ENCODE results near the gene LCP1. TPM values are rescaled to one million over a fixed set of nuclear protein-coding genes. Genes with fewer than 3 reads are reported as not detected.

Gene LCP1
- total and polyA plus RNA-seq, 12 donors, result 17.3 to 109 (median 59.8) TPM

GRCh38 chr13:46131705-46132104 is 50.3 kb downstream of the LCP1 start:
- intact Hi-C loops (cut with DNase I), result no loop called here
- Histone ChIP-seq H3K4me3 (no peak overlapping the region), H3K4me1 (replicated peaks in 1 of 2) (no peaks in the 10 kb centered on the region), H3K27me3 (no peaks in the 10 kb centered on the region), H3K9me3 (replicated peaks in 1 of 3) (no peaks in the 10 kb centered on the region), H3K27ac (no peak overlapping the region), H3K36me3 (replicated peaks in 1 of 2) (no peaks in the 10 kb centered on the region)
- no peak for DNase-seq
- TF ChIP-seq POLR2A (IDR thresholded peaks at IDR 0.05), result no peak
- no peak for TF ChIP-seq CTCF (IDR thresholded peaks at IDR 0.05)

- H3K4me3 ChIP-seq, result no peak overlapping the region
- H3K9me3 ChIP-seq (replicated peaks in 1 of 3), result no peaks in the 10 kb centered on the region
- intact Hi-C loops (cut with DNase I), result loop anchor here (10.0 kb wide), 1 partner anchor 315 kb away; no protein-coding TSS in a partner anchor
- H3K36me3 ChIP-seq (replicated peaks in 1 of 2), result no peaks in the 10 kb centered on the region
- no peaks in the 10 kb centered on the region for H3K4me1 ChIP-seq (replicated peaks in 1 of 2)
- TF ChIP-seq CTCF (IDR thresholded peaks at IDR 0.05) (no peak), POLR2A (IDR thresholded peaks at IDR 0.05) (no peak)
- no peaks in the 10 kb centered on the region for H3K27me3 ChIP-seq
- H3K27ac ChIP-seq, result no peak overlapping the region
- no peak for DNase-seq
- WGBS, 4 donors, result 82 to 95% (median 88%) methylated on average over 3 of the region's 3 CpGs
Measured at GRCh38 chr13:46129955-46130618, 51.9 kb downstream of the LCP1 start.

GRCh38 chr13:46129124-46129523 is 52.9 kb downstream of the LCP1 start:
- no peaks in the 10 kb centered on the region for H3K9me3 ChIP-seq (replicated peaks in 1 of 3)
- no peak overlapping the region for H3K4me3 ChIP-seq
- no peak for TF ChIP-seq POLR2A (IDR thresholded peaks at IDR 0.05)
- TF ChIP-seq CTCF (IDR thresholded peaks at IDR 0.05), result no peak
- H3K27ac ChIP-seq, result no peak overlapping the region
- H3K27me3 ChIP-seq, result no peaks in the 10 kb centered on the region
- intact Hi-C loops (cut with DNase I), result loop anchor here (10.0 kb wide), 1 partner anchor 314 kb away; no protein-coding TSS in a partner anchor
- WGBS, 4 donors, result 87 to 96% (median 89%) methylated on average over 2 of the region's 2 CpGs
- DNase-seq, result no peak
- no peaks in the 10 kb centered on the region for H3K4me1 ChIP-seq (replicated peaks in 1 of 2)
- no peaks in the 10 kb centered on the region for H3K36me3 ChIP-seq (replicated peaks in 1 of 2)

GRCh38 chr13:46127358-46128023 is 54.5 kb downstream of the LCP1 start:
- no peaks in the 10 kb centered on the region for H3K9me3 ChIP-seq (replicated peaks in 1 of 3)
- intact Hi-C loops (cut with DNase I), result loop anchor here (10.0 kb wide), 1 partner anchor 313 kb away; no protein-coding TSS in a partner anchor
- no peak overlapping the region for H3K4me3 ChIP-seq
- TF ChIP-seq CTCF (IDR thresholded peaks at IDR 0.05) (no peak), POLR2A (IDR thresholded peaks at IDR 0.05) (no peak)
- H3K27ac ChIP-seq, result no peak overlapping the region
- no peaks in the 10 kb centered on the region for H3K36me3 ChIP-seq (replicated peaks in 1 of 2)
- H3K4me1 ChIP-seq (replicated peaks in 1 of 2), result no peaks in the 10 kb centered on the region
- DNase-seq, result no peak
- WGBS, 4 donors, result 81 to 92% (median 86%) methylated on average over 7 of the region's 7 CpGs
- H3K27me3 ChIP-seq, result no peaks in the 10 kb centered on the region
